ENCODE measurements around the gene ESF1. TPM values are rescaled to one million over a fixed set of nuclear protein-coding genes. Genes with fewer than 3 reads are reported as not detected.

Gene ESF1
- total and polyA plus RNA-seq, 10 of the 15 experiments (the other 5 are each of a cell fraction or from before 2014, with no cell fraction given) = 9.2 to 36.2 (median 18.4) TPM

DNA sequence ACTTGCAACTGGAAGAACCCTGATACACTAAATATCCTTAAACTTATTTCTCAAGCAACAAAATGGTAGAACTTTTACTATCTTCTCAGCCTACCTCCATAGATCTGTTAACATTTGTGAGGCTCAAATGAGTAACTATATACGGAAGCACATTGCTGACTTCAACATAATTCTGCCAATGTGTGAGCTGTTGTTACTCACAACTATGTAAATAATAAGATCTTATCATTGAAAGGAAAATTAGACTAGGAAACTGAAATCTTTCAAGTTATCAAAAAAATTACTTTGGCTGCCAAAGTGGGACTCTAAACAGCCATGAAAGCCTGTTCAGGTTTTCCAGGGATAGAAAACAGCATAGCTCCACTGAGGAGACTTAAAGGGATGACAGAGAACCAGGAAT is 105.8 kb downstream of the ESF1 start:
- in situ Hi-C loops (cut with MboI) = no loop called here
- Histone ChIP-seq H3K4me2 (ENCODE audit: control insufficient read depth, insufficient read depth) (no peak overlapping the region), H3K79me2 (ENCODE audit: control insufficient read depth, insufficient read depth, low read length) (no peaks in the 10 kb centered on the region), H3K4me1 (ENCODE audit: control insufficient read depth, insufficient read depth, low read length) (peaks cover 1% of the 10 kb centered on the region), H3K36me3 (ENCODE audit: control insufficient read depth in 2 of 2, insufficient read depth in 2 of 2, low read length in 1 of 2) (no peaks in the 10 kb centered on the region), H2AFZ (ENCODE audit: control insufficient read depth, low read depth, low read length) (no peak overlapping the region), H3K4me3 (no peak overlapping the region), H3K27me3 (replicated peaks in 1 of 2; ENCODE audit: control insufficient read depth in 2 of 2, insufficient read depth in 2 of 2, low read length in 1 of 2) (no peaks in the 10 kb centered on the region), H3K9ac (ENCODE audit: control insufficient read depth, insufficient read depth, low read length) (no peak overlapping the region), H4K20me1 (ENCODE audit: control insufficient read depth, insufficient read depth) (no peaks in the 10 kb centered on the region), H3K27ac (ENCODE audit: control insufficient read depth, insufficient read depth) (no peak overlapping the region), H3K9me3 (replicated peaks; ENCODE audit: control insufficient read depth, insufficient read depth, low read length) (no peaks in the 10 kb centered on the region; the same call in 2 of the 3 replicates)
- RAD21 ChIA-PET (ENCODE audit: unreplicated experiment) = no interaction called here
- ATAC-seq (no peak), DNase-seq (ENCODE audit: low read depth, low spot score) (no peak), FAIRE-seq (no peak)
- SMC1A ChIA-PET (ENCODE audit: uncharacterized antibody, unreplicated experiment) = interaction anchor here (0.7 to 1.4 kb wide), 2 partner anchors 10 to 38 kb away, joined by 3 read pairs; no protein-coding TSS in a partner anchor
- CTCF ChIA-PET = interaction anchor here (1.4 to 2.3 kb wide), 3 partner anchors 13 to 93 kb away, joined by 3 to 10 read pairs (median 5); no protein-coding TSS in a partner anchor
- no TSS peak for BruUV-seq (replicated peaks)
- no peak for TF ChIP-seq STAT3 (IDR thresholded peaks at IDR 0.05; ENCODE audit: low read depth, low read length)
- TF ChIP-seq TBL1XR1 (IDR thresholded peaks at IDR 0.05; ENCODE audit: low read depth, low read length) = no peak
- no peak for TF ChIP-seq JUNB (IDR thresholded peaks at IDR 0.05)
- no peak for TF ChIP-seq BMI1 (IDR thresholded peaks at IDR 0.05; ENCODE audit: borderline replicate concordance)
- TF ChIP-seq, protein P1, sequence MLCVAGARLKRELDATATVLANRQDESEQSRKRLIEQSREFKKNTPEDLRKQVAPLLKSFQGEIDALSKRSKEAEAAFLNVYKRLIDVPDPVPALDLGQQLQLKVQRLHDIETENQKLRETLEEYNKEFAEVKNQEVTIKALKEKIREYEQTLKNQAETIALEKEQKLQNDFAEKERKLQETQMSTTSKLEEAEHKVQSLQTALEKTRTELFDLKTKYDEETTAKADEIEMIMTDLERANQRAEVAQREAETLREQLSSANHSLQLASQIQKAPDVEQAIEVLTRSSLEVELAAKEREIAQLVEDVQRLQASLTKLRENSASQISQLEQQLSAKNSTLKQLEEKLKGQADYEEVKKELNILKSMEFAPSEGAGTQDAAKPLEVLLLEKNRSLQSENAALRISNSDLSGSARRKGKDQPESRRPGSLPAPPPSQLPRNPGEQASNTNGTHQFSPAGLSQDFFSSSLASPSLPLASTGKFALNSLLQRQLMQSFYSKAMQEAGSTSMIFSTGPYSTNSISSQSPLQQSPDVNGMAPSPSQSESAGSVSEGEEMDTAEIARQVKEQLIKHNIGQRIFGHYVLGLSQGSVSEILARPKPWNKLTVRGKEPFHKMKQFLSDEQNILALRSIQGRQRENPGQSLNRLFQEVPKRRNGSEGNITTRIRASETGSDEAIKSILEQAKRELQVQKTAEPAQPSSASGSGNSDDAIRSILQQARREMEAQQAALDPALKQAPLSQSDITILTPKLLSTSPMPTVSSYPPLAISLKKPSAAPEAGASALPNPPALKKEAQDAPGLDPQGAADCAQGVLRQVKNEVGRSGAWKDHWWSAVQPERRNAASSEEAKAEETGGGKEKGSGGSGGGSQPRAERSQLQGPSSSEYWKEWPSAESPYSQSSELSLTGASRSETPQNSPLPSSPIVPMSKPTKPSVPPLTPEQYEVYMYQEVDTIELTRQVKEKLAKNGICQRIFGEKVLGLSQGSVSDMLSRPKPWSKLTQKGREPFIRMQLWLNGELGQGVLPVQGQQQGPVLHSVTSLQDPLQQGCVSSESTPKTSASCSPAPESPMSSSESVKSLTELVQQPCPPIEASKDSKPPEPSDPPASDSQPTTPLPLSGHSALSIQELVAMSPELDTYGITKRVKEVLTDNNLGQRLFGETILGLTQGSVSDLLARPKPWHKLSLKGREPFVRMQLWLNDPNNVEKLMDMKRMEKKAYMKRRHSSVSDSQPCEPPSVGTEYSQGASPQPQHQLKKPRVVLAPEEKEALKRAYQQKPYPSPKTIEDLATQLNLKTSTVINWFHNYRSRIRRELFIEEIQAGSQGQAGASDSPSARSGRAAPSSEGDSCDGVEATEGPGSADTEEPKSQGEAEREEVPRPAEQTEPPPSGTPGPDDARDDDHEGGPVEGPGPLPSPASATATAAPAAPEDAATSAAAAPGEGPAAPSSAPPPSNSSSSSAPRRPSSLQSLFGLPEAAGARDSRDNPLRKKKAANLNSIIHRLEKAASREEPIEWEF (IDR thresholded peaks at IDR 0.05; ENCODE audit: insufficient replicate concordance, low read depth, low read length) = no peak
- no peak for TF ChIP-seq ZZZ3 (IDR thresholded peaks at IDR 0.05; ENCODE audit: control insufficient read depth, insufficient read length, low read depth)
- TF ChIP-seq STAT1 (conservative IDR thresholded peaks at IDR 0.05) = no peak
- no peak for TF ChIP-seq HDAC6 (IDR thresholded peaks at IDR 0.05; ENCODE audit: unreplicated experiment)
- TF ChIP-seq MEF2B (IDR thresholded peaks at IDR 0.05; ENCODE audit: partially characterized antibody, poor library complexity, severe bottlenecking) = no peak
- TF ChIP-seq, protein P2, sequence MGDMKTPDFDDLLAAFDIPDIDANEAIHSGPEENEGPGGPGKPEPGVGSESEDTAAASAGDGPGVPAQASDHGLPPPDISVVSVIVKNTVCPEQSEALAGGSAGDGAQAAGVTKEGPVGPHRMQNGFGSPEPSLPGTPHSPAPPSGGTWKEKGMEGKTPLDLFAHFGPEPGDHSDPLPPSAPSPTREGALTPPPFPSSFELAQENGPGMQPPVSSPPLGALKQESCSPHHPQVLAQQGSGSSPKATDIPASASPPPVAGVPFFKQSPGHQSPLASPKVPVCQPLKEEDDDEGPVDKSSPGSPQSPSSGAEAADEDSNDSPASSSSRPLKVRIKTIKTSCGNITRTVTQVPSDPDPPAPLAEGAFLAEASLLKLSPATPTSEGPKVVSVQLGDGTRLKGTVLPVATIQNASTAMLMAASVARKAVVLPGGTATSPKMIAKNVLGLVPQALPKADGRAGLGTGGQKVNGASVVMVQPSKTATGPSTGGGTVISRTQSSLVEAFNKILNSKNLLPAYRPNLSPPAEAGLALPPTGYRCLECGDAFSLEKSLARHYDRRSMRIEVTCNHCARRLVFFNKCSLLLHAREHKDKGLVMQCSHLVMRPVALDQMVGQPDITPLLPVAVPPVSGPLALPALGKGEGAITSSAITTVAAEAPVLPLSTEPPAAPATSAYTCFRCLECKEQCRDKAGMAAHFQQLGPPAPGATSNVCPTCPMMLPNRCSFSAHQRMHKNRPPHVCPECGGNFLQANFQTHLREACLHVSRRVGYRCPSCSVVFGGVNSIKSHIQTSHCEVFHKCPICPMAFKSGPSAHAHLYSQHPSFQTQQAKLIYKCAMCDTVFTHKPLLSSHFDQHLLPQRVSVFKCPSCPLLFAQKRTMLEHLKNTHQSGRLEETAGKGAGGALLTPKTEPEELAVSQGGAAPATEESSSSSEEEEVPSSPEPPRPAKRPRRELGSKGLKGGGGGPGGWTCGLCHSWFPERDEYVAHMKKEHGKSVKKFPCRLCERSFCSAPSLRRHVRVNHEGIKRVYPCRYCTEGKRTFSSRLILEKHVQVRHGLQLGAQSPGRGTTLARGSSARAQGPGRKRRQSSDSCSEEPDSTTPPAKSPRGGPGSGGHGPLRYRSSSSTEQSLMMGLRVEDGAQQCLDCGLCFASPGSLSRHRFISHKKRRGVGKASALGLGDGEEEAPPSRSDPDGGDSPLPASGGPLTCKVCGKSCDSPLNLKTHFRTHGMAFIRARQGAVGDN (IDR thresholded peaks at IDR 0.05) = no peak
- POLR2A ChIA-PET = no interaction called here
- 100% methylated on average over 1 of the region's 1 CpG for WGBS (ENCODE audit: insufficient coverage, insufficient replicate concordance, low lambda C conversion rate, missing lambda C conversion rate)
- intact Hi-C loops (cut with micrococcal nuclease; ENCODE audit: unreplicated experiment) = no loop called here

Measured in GM12878 (cell line).